Mesendoderm (in vitro differentiated cells): ENCODE results near the gene EFCAB6.

ENCODE experiments used
- DNase-seq: peaks from one replicate; pipeline ENCODE4 v3.0.0; 2013
- H2AK5ac ChIP-seq: 2 replicates; pipeline ENCODE4 v1.6.1; 2013; ENCODE audit warnings: low read length, inconsistent platforms
- H2BK120ac ChIP-seq: 2 replicates; pipeline ENCODE4 v1.6.1; 2013; ENCODE audit warnings: low read depth, mild to moderate bottlenecking, low read length, moderate library complexity, mixed read lengths
- H2BK15ac ChIP-seq: replicated peaks from 2 replicates; pipeline ENCODE4 v1.6.1; 2013; ENCODE audit warnings: low read depth, mild to moderate bottlenecking, moderate library complexity
- H2BK5ac ChIP-seq: 2 replicates; pipeline ENCODE4 v1.6.1; 2013; ENCODE audit warnings: low read length, inconsistent platforms
- H3K18ac ChIP-seq: 2 replicates; pipeline ENCODE4 v1.6.1; 2013; ENCODE audit warnings: mild to moderate bottlenecking, low read length, mixed read lengths
- H3K23ac ChIP-seq: one replicate; pipeline ENCODE4 v1.6.1; 2013; ENCODE audit warnings: low read length
- H3K27ac ChIP-seq: 2 replicates; pipeline ENCODE4 v1.5.1; 2013; ENCODE audit warnings: low read depth, mild to moderate bottlenecking, inconsistent platforms, low read length, moderate library complexity
- H3K27me3 ChIP-seq: 2 replicates; pipeline ENCODE4 v1.6.1; 2013; ENCODE audit warnings: low read length, control low read depth, mild to moderate bottlenecking, inconsistent platforms; ENCODE audit not compliant: insufficient read depth, poor library complexity
- H3K36me3 ChIP-seq: 2 replicates; pipeline ENCODE4 v1.6.1; 2013; ENCODE audit warnings: low read length, inconsistent platforms; ENCODE audit not compliant: control insufficient read depth, insufficient read depth
- H3K4ac ChIP-seq: one replicate; pipeline ENCODE4 v1.6.1; 2013; ENCODE audit warnings: low read depth, mild to moderate bottlenecking, low read length, moderate library complexity
- H3K4me1 ChIP-seq: 2 replicates; pipeline ENCODE4 v1.6.1; 2013; ENCODE audit warnings: low read depth, low read length, inconsistent platforms; ENCODE audit not compliant: control insufficient read depth
- H3K4me2 ChIP-seq: 2 replicates; pipeline ENCODE4 v1.6.1; 2013; ENCODE audit warnings: low read length
- H3K4me3 ChIP-seq: 2 replicates; pipeline ENCODE4 v1.5.1; 2013; ENCODE audit warnings: mild to moderate bottlenecking, low read length
- H3K56ac ChIP-seq: one replicate; pipeline ENCODE4 v1.6.1; 2013; ENCODE audit warnings: low read length
- H3K79me1 ChIP-seq: 2 replicates; pipeline ENCODE4 v1.6.1; 2013; ENCODE audit warnings: low read length, inconsistent platforms
- H3K79me2 ChIP-seq: 2 replicates; pipeline ENCODE4 v1.6.1; 2013; ENCODE audit warnings: mild to moderate bottlenecking, low read length; ENCODE audit not compliant: control insufficient read depth, insufficient read depth
- H3K9ac ChIP-seq: 2 replicates; pipeline ENCODE4 v1.6.1; 2013; ENCODE audit warnings: low read length, inconsistent platforms
- H4K5ac ChIP-seq: one replicate; pipeline ENCODE4 v1.6.1; 2013; ENCODE audit warnings: low read length
- H4K8ac ChIP-seq: one replicate; pipeline ENCODE4 v1.6.1; 2013; ENCODE audit warnings: low read depth, mild to moderate bottlenecking, control low read depth, low read length, moderate library complexity
- WGBS: extraction: QIAGEN DNeasy Blood & Tissue Kit; methylation state at CpG from one replicate; pipeline ENCODE4 v1.1.7; 2013; ENCODE audit warnings: low lambda C conversion rate, missing lambda C conversion rate; ENCODE audit not compliant: insufficient coverage; ENCODE audit errors: extremely low coverage; 5-methylcytosine and 5-hydroxymethylcytosine counted together

Gene EFCAB6

GRCh38 chr22:43550024-43550620 is 262.0 kb downstream of the EFCAB6 start:
- H3K4me2 ChIP-seq, result no peak overlapping the region
- no peak for DNase-seq

GRCh38 chr22:43546186-43546585 is 265.9 kb downstream of the EFCAB6 start:
- no peak overlapping the region for H3K23ac ChIP-seq
- no peak overlapping the region for H2AK5ac ChIP-seq
- H3K4me3 ChIP-seq, result no peak overlapping the region
- no peaks in the 10 kb centered on the region for H3K36me3 ChIP-seq
- H3K4ac ChIP-seq, result no peak overlapping the region
- H3K79me2 ChIP-seq, result no peaks in the 10 kb centered on the region
- H3K56ac ChIP-seq, result no peak overlapping the region
- WGBS, result no CpG with 5 or more reads among the region's 5 CpGs
- DNase-seq, result no peak
- H4K8ac ChIP-seq, result no peak overlapping the region
- no peaks in the 10 kb centered on the region for H3K27me3 ChIP-seq
- no peak overlapping the region for H4K5ac ChIP-seq
- no peaks in the 10 kb centered on the region for H3K4me1 ChIP-seq
- H3K9ac ChIP-seq, result no peak overlapping the region
- H2BK120ac ChIP-seq, result no peak overlapping the region
- H3K79me1 ChIP-seq, result no peaks in the 10 kb centered on the region
- no peak overlapping the region for H2BK5ac ChIP-seq
- H2BK15ac ChIP-seq, result no peak overlapping the region
- H3K4me2 ChIP-seq, result no peak overlapping the region
- H3K18ac ChIP-seq, result no peak overlapping the region
- H3K27ac ChIP-seq, result no peak overlapping the region

More at GRCh38 chr22:43550024-43550620, 262.0 kb downstream of the EFCAB6 start:
- no peak overlapping the region for H4K5ac ChIP-seq
- no peak overlapping the region for H3K23ac ChIP-seq
- no peak overlapping the region for H2AK5ac ChIP-seq
- H3K36me3 ChIP-seq, result no peaks in the 10 kb centered on the region
- no peak overlapping the region for H3K9ac ChIP-seq
- no peaks in the 10 kb centered on the region for H3K79me2 ChIP-seq
- H3K4ac ChIP-seq, result no peak overlapping the region
- no peak overlapping the region for H2BK15ac ChIP-seq
- WGBS, result no CpG with 5 or more reads among the region's 14 CpGs
- no peak overlapping the region for H2BK120ac ChIP-seq
- no peak overlapping the region for H3K56ac ChIP-seq
- no peak overlapping the region for H3K4me3 ChIP-seq
- no peaks in the 10 kb centered on the region for H3K27me3 ChIP-seq
- no peaks in the 10 kb centered on the region for H3K79me1 ChIP-seq
- no peak overlapping the region for H4K8ac ChIP-seq
- no peaks in the 10 kb centered on the region for H3K4me1 ChIP-seq
- H2BK5ac ChIP-seq, result no peak overlapping the region
- no peak overlapping the region for H3K18ac ChIP-seq
- no peak overlapping the region for H3K27ac ChIP-seq

- Histone ChIP-seq H3K36me3 (no peaks in the 10 kb centered on the region), H3K9ac (no peak overlapping the region), H2BK15ac (no peak overlapping the region), H4K5ac (no peak overlapping the region), H3K18ac (no peak overlapping the region), H3K56ac (no peak overlapping the region), H2BK120ac (no peak overlapping the region), H3K4ac (no peak overlapping the region), H3K79me1 (no peaks in the 10 kb centered on the region), H3K27ac (no peak overlapping the region), H3K4me2 (no peak overlapping the region), H2AK5ac (no peak overlapping the region), H3K27me3 (no peaks in the 10 kb centered on the region), H4K8ac (no peak overlapping the region), H3K4me3 (no peak overlapping the region), H2BK5ac (no peak overlapping the region), H3K23ac (no peak overlapping the region), H3K79me2 (no peaks in the 10 kb centered on the region), H3K4me1 (no peaks in the 10 kb centered on the region)
- no CpG with 5 or more reads among the region's 4 CpGs for WGBS
- no peak for DNase-seq
Measured at GRCh38 chr22:43544289-43544673, 267.8 kb downstream of the EFCAB6 start.

DNA sequence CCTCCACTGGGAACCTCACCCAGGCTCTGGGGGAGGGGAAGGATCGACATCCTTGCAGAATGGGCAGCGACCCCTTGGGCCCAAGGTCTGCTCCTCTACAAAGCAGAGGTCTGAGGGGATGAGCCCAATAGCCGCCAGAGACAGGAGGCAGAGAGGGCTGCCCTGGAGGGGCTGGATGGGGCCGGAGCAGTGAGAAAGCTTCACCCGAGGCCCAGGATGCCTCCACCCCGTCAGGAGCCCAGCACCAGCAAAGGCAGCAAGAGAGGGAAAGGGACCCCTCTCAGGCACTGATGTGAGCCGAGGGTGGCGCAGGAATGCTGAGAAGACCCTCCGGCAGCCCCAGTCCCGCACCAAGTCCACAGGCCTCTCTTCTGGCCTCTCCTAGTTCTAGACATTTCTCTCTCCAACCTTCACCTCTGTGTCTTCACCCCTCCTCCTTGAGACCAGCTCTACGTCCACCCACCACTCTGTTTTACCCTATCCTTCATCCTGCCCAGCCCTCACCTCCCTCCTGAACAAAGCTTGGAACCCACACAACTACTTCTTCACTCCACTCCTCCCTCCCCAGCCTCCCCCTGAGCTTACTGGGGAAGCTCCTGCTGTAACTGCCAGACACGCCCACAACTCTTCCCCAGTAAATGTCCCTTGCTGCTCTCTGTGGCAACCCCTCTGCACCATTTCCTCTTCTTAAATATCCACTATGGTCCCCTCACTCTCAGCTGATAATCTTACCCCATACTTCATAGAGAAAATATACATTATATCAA is 268.4 kb downstream of the EFCAB6 start:
- Histone ChIP-seq H3K27ac (no peak overlapping the region), H3K79me1 (no peaks in the 10 kb centered on the region), H3K23ac (no peak overlapping the region), H3K56ac (no peak overlapping the region), H3K36me3 (no peaks in the 10 kb centered on the region), H3K27me3 (no peaks in the 10 kb centered on the region), H3K18ac (no peak overlapping the region), H3K4me2 (no peak overlapping the region), H3K4me1 (no peaks in the 10 kb centered on the region), H2BK15ac (no peak overlapping the region), H3K79me2 (no peaks in the 10 kb centered on the region), H2AK5ac (no peak overlapping the region), H3K9ac (no peak overlapping the region), H4K8ac (no peak overlapping the region), H3K4me3 (no peak overlapping the region), H3K4ac (no peak overlapping the region), H2BK120ac (no peak overlapping the region), H4K5ac (no peak overlapping the region), H2BK5ac (no peak overlapping the region)
- no peak for DNase-seq
- WGBS, result no CpG with 5 or more reads among the region's 12 CpGs

GRCh38 chr22:43542681-43543521 is 269.2 kb downstream of the EFCAB6 start:
- Histone ChIP-seq H4K8ac (no peak overlapping the region), H3K18ac (no peak overlapping the region), H4K5ac (no peak overlapping the region), H3K4ac (no peak overlapping the region), H2BK120ac (no peak overlapping the region), H3K23ac (no peak overlapping the region), H3K4me2 (no peak overlapping the region), H3K79me1 (no peaks in the 10 kb centered on the region), H3K27me3 (no peaks in the 10 kb centered on the region), H3K27ac (no peak overlapping the region), H3K4me1 (no peaks in the 10 kb centered on the region), H3K36me3 (no peaks in the 10 kb centered on the region), H3K9ac (no peak overlapping the region), H2AK5ac (no peak overlapping the region), H2BK15ac (no peak overlapping the region), H3K56ac (no peak overlapping the region), H2BK5ac (no peak overlapping the region), H3K4me3 (no peak overlapping the region), H3K79me2 (no peaks in the 10 kb centered on the region)
- DNase-seq, result no peak
- no CpG with 5 or more reads among the region's 23 CpGs for WGBS
